ENCODE data around the gene OGFR.

DNA sequence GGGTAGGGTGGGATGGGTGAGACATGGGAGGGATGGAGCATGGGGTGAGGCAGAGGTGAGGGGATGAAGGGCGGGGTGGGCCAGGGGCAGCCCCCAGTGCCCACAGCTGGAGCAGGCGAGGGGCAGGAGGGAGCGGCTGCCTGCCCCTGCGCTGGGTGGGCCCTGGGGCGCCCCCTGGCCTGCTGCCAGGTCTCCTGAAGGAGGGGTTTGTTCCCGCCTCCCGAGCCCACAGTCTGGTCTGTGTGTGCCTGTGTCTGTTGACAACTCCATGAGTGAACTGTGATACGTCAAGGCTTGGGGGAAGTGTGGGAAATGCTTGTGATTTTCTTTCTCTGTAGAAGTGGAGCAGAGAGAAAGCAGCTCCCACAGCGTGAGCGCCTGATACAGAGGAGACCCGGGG, 19.2 kb upstream of the OGFR start:
- no peak for TF ChIP-seq EZH2 (IDR thresholded peaks at IDR 0.05; ENCODE audit: low read length, unreplicated experiment)
- TF ChIP-seq, protein P1, sequence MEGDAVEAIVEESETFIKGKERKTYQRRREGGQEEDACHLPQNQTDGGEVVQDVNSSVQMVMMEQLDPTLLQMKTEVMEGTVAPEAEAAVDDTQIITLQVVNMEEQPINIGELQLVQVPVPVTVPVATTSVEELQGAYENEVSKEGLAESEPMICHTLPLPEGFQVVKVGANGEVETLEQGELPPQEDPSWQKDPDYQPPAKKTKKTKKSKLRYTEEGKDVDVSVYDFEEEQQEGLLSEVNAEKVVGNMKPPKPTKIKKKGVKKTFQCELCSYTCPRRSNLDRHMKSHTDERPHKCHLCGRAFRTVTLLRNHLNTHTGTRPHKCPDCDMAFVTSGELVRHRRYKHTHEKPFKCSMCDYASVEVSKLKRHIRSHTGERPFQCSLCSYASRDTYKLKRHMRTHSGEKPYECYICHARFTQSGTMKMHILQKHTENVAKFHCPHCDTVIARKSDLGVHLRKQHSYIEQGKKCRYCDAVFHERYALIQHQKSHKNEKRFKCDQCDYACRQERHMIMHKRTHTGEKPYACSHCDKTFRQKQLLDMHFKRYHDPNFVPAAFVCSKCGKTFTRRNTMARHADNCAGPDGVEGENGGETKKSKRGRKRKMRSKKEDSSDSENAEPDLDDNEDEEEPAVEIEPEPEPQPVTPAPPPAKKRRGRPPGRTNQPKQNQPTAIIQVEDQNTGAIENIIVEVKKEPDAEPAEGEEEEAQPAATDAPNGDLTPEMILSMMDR (conservative IDR thresholded peaks at IDR 0.05; ENCODE audit: low read depth, low read length), result no peak
- no peak for TF ChIP-seq EZH2phosphoT487 (IDR thresholded peaks at IDR 0.05; ENCODE audit: borderline replicate concordance, low read length)

All from PC-3 (cell line).